ENCODE measurements around the gene TMEM51.

Gene TMEM51

DNA sequence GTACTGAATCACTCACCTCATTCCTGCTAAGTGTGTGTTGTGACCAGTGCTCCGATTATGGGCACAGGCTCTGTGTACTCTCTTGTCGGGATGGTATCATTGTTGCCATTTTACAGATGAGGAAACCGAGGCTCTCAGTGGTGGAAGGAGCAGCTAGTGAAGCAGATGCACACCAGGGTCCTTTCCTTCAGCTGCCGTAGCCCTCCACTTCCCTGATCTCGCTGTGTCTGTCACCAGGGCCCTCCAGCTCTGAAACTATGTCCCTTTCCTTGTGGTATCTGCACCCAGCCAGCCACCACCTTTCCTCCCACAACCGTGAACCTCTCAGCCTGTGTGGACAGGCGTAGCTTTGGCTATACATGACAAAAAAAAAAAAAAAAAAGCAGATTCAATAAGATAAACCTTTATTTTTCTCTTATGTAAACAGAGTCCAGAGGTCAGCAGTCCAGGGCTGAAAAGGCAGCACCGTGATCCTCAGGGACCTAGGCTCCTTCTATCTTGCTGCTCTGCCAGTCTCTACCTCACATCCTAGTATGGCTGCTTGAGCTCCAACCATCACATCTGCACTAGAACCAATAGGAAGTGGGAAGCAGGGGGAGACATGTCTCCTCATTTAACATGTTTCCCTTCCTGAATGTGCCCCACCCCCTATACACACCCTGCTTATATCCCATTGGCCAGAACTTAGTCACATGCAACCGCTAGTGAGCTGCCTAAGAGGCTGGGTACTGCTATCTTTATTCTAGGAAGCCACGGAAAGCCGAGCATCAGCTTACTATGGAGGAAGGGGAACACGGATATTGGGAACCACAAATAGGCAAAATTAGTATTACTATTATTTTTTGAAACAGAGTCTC, 44.3 kb downstream of the TMEM51 start:
- no peak for DNase-seq

GRCh38 chr1:15198684-15199083, 45.1 kb downstream of the TMEM51 start:
- DNase-seq = no peak

- no peak for DNase-seq
Observed at GRCh38 chr1:15201221-15201620, 47.7 kb downstream of the TMEM51 start.

GRCh38 chr1:15201849-15202551, 48.5 kb downstream of the TMEM51 start:
- no peak for DNase-seq

DNA sequence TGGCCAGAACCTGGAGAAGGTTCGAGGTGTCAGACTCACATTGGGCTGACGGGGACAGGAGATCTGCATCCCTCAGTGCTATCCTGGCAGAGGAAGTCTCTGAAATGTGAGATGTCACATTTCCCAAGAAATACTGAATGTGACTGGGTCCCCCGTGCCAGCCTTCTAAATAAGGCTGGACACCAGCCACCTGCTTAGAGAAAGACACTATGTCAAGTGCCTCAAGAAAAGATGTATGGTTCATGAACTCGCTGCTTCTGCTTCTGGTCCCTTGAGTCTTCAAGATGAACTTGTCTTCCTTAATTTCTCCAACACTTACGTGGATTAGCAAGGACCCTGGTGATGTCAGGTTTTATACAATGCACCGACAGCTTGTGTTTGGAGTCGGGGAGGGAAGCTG, 51.4 kb downstream of the TMEM51 start:
- no peak for DNase-seq

DNA sequence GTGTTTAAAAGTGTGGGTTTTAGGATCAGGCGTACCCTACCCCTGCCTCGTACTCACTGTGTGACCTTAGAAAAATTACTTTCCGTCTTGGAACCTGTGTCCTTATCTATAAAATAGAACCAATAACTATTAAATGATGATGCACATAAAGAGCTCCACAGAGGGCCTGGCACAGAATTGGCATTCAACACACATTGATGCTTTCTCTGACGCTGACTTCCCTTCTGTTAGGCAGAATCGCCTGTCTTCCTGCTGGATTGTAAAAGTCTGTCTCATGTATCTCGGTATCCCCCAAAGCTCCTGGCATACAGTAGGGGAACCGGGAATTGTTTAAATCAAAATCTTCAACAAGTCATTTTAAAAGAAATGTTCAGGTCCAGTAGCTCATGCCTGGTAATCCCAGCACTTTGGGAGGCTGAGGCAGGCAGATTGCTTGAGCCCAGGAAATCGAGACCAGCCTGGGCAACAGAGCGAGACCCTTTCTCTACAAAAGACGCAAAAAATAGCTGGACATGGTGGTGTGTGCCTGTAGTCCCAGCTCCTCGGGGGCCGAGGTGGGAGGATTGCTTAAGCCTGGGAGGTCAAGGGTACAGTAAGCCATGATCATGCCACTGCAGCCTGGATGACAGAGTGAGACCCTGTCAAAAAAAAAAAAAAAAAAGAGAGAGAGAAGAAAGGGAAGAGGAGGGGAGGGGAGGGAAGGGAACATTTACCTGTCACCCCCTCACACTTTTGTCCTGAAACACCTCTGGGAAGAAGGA, 52.2 kb downstream of the TMEM51 start:
- no peak for DNase-seq

- no peak for DNase-seq
Observed at GRCh38 chr1:15206418-15207030, 53.0 kb downstream of the TMEM51 start.

DNA sequence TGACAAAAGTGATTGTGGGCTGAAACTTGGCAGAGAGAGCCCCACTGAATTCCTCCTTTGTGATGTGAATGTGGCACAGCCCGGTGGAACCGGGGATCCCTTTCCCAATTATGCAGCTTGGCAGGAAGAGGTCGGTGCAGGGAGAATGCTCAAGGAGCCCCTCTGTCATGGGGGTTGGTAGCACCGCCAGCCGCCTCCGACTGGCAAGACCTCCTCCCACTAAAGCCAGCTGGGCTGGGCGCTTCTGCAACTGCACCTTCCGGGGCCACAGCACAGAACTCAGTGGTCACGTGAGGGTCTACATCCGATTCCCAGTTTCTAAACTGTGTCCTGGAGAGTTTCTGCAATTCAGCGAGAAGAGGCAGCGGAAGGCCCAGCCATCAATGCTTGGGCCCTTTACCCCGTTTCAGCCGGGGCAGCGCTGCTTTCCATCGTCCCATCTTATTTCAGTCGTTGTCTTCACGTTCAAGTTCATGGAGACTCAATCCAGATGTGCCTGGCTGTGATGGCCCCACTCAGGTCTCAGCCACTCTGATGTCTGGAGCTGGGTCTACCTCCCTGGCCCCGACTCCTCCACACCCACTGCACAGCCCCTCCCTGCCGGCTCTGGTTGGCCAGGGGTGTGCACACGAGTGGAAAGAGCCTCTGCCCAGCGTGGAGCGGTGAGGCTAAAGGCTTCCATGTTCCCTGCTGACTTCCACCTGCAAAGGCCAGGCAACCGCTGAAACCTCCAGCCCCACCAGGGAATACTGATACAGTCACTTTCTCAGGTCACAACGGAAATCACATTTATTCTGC, 53.7 kb downstream of the TMEM51 start:
- no peak for DNase-seq

DNA sequence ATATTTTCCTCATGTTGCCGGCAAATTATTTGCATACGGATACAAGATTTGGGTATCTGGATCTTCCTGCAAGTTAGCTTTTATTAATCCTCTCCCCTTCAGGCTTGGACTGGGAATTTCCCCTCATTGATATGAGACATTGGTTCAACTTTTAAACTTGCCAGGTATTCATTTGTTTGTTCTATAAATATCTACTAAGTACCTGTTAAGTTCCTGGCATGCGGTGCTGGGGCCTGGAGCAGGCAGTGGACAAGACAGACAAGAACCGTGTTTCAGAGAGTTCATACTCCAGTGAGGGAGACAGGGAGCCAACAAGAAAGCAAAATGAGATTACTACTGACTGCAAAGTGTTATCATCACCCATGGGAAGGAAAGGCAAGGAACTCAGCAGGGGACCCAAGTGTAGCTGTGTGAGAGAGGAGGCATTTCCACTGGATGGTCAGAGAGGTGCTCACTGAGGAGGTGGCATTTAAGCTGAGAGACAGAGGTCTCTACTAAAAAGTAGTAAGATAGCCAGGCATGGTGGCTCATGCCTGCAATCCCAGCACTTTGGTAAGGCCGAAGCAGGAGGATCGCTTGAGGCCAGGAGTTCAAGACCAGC, 54.4 kb downstream of the TMEM51 start:
- DNase-seq = no peak

GRCh38 chr1:15210651-15211375, 57.3 kb downstream of the TMEM51 start:
- DNase-seq = no peak

- no peak for DNase-seq
Observed at GRCh38 chr1:15211424-15211823, 57.9 kb downstream of the TMEM51 start.

- DNase-seq = no peak
Observed at GRCh38 chr1:15212216-15212953, 58.8 kb downstream of the TMEM51 start.

DNA sequence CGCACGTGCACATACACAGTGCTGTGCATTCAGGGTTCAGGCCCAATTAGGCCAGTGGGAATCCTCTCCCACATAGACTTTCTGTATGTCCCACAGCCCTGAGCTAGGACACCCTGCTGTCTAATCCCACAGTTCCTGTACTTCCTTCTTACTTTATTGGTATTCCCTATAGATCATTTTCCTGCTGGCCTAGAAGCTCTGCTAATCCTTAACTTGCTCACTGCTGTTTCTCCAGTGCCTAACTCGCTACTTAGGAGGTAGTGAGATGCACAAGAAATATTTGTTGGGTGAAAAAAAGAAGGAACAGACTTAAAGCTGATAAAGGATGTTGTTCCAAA, 59.4 kb downstream of the TMEM51 start:
- DNase-seq = no peak

GRCh38 chr1:15213341-15213821, 59.8 kb downstream of the TMEM51 start:
- DNase-seq = no peak

DNA sequence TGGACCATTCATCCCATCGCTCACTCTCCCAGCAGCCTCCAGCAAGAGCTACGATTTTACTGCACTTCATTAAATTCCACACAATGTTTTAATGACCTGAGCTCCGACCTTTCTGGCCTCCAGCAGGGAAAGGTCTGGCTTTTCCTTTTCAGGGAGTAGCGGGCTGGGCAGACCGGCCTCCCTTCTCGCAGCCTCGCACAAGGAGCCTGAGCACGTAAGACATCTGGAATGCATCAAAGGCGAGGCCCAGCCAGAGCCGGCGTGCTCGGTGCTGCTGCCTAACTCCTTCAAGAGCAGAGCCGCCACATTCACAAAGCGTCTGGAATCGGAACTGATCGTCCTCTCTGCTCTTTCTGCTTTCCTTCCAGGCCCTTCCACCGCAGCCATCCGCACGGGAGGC, 61.0 kb downstream of the TMEM51 start:
- no peak for DNase-seq

DNA sequence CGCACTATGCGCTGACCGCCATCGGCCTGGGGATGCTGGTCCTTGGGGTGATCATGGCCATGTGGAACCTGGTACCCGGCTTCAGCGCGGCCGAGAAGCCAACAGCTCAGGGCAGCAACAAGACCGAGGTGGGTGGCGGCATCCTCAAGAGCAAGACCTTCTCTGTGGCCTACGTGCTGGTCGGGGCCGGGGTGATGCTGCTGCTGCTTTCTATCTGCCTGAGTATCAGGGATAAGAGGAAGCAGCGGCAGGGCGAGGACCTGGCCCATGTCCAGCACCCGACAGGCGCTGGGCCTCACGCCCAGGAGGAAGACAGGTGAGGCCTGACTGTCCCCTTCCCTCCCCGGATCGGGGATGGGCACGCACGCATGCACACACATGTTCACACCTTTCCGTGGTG, 61.6 kb downstream of the TMEM51 start:
- DNase-seq = no peak

DNA sequence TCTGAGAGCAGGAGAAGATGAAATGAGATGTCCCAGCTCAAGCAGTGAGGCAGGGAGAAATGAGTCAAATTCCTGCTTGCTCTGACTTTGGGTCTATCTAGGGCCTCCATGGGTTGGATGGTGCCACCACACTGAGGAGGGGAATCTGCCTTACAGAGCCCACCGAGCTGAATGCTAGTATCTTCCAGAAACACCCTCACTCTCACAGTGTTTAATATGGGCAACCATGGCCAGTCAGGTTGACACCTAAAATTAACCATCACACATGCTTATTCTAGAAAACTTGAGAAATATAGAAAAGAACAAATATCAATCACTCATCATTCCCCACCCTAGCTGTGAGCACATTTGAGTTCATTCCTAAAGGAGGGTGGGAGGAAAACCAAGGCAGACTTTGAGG, 64.1 kb downstream of the TMEM51 start:
- DNase-seq = no peak

DNA sequence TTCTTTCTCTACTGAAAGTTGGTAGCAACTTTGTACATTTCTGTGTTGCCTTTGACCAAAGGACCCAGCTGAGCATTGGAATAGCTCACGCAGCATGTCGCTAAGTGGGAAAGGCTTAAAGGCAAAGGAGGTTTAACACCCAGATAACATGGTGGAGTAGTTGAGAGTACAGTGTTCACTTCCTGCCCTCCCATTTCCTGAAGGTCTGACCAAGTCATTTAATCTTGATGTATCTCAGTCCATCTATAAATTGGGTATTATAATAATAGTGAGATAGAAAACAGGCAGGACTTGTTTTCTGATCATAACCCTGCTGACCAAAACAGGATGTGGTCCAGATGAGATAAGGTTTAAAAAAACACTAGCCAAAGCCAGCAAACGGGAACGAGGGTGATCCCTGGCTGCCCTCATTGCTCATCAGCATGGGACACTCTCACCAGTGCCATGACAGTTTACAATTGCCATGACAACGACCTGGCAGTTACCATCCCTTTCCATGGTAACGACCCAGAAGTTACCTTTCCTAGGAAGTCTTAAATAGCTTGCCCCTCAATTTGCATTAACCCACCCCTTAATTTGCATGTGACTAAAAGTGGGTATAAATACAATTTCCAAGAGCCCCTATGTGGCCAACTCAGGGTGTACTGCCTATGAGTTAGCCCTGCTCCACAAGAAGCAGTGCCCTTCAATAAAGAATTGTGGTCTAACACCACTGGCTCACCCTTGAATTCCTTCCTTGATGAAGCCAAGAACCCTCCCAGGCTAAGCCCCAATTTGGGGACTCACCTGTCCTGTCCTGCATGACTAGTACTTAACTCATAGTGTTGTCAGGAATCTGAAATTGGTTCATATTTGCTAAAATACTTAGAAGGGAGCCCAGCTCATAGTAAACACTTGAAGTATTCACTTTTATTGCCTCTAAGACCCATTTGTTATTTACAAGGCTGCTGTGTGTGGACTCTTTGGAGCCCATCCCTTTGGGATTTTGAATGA, 65.0 kb downstream of the TMEM51 start:
- no peak for DNase-seq
